Vagina (tissue), 2 donors: Measurements from ENCODE around the gene PSMG3.

Experiments used
- POLR2A ChIP-seq, 2 donors: fragments of 450-650 bp; IDR thresholded peaks; one replicate each; pipeline ENCODE4 v1.6.1; 2017; ENCODE audit warnings: antibody characterized with exemption in 2 of 2, mild to moderate bottlenecking in 2 of 2, moderate library complexity in 2 of 2
- TF ChIP-seq, protein P1 (sequence below), 3 experiments: fragments of 450-650 bp in 2 of 3; fragments of 200-600 bp in 1 of 3; sonication (generic) in 1 of 3; IDR thresholded peaks; one replicate each; pipeline ENCODE4 v1.5.1; 2017 to 2019; ENCODE audit warnings: antibody characterized with exemption in 3 of 3, mild to moderate bottlenecking in 2 of 3, moderate library complexity in 2 of 3

DNA sequence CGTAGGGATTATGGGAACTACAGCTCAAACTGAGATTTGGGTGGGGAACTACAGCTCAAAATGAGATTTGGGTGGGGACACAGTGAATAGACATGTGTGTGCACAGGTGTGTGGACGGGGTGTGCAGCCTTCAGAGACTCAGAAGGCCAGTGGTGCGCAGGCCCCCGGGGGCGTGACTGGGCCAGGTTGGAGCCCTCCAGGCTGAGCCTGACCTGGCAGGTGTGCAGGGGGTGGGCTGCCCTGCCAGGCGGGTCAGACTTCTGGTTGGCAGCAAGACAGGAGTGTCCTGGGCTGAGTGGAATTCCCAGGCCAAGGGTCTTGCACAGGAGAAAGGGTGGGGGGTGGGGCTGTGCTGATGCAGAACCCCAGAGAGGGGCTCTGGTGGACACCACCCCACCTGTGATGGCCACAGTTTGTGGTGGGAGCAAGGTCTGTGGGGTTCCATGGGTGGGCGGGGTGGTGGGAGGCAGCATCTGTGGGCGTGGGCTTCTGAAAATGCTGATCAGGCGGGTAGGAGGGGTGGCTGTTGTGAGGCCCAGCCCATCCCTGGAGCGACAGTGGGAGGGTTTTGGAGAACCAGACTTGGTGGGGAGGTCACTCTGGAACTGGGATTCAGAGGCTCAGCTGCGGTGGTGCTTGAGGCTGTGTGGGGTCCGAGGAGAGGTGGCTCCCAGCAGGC, 29.3 kb upstream of the PSMG3 start:
- TF ChIP-seq, protein P1, sequence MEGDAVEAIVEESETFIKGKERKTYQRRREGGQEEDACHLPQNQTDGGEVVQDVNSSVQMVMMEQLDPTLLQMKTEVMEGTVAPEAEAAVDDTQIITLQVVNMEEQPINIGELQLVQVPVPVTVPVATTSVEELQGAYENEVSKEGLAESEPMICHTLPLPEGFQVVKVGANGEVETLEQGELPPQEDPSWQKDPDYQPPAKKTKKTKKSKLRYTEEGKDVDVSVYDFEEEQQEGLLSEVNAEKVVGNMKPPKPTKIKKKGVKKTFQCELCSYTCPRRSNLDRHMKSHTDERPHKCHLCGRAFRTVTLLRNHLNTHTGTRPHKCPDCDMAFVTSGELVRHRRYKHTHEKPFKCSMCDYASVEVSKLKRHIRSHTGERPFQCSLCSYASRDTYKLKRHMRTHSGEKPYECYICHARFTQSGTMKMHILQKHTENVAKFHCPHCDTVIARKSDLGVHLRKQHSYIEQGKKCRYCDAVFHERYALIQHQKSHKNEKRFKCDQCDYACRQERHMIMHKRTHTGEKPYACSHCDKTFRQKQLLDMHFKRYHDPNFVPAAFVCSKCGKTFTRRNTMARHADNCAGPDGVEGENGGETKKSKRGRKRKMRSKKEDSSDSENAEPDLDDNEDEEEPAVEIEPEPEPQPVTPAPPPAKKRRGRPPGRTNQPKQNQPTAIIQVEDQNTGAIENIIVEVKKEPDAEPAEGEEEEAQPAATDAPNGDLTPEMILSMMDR (IDR thresholded peaks at IDR 0.05), result no peak
- TF ChIP-seq POLR2A (IDR thresholded peaks at IDR 0.05), result no peak
